Stimulated activated CD8-positive, alpha-beta memory T cell treated with anti-CD3 and anti-CD28 coated beads, Interleukin-12 subunit alpha, Interleukin-12 subunit beta, amount 100 ng/mL, for 4 hours (primary cell): ENCODE measurements around the gene GPC6.

Experiments
- DNase-seq: peaks from one replicate; pipeline ENCODE4 v3.0.0-alpha.2; 2020; ENCODE audit warnings: low read depth

Gene GPC6

GRCh38 chr13:94050686-94051085, 824.1 kb downstream of the GPC6 start:
- DNase-seq, result no peak

- no peak for DNase-seq
Measured at GRCh38 chr13:94053986-94054593, 827.5 kb downstream of the GPC6 start.

GRCh38 chr13:94056362-94056990, 829.9 kb downstream of the GPC6 start:
- DNase-seq, result no peak

- no peak for DNase-seq
Measured at GRCh38 chr13:94057618-94058186, 831.1 kb downstream of the GPC6 start.

- no peak for DNase-seq
Measured at GRCh38 chr13:94058821-94059360, 832.3 kb downstream of the GPC6 start.

- no peak for DNase-seq
Measured at GRCh38 chr13:94061301-94061700, 834.7 kb downstream of the GPC6 start.

GRCh38 chr13:94063096-94063495, 836.5 kb downstream of the GPC6 start:
- no peak for DNase-seq

- DNase-seq, result no peak
Measured at GRCh38 chr13:94063848-94064247, 837.2 kb downstream of the GPC6 start.

GRCh38 chr13:94065741-94066140, 839.1 kb downstream of the GPC6 start:
- no peak for DNase-seq

- no peak for DNase-seq
Measured at GRCh38 chr13:94073007-94073744, 846.6 kb downstream of the GPC6 start.

- no peak for DNase-seq
Measured at GRCh38 chr13:94079876-94080275, 853.3 kb downstream of the GPC6 start.

- no peak for DNase-seq
Measured at GRCh38 chr13:94080527-94080926, 853.9 kb downstream of the GPC6 start.

GRCh38 chr13:94087100-94087499, 860.5 kb downstream of the GPC6 start:
- no peak for DNase-seq

- no peak for DNase-seq
Measured at GRCh38 chr13:94088742-94089141, 862.1 kb downstream of the GPC6 start.

GRCh38 chr13:94090773-94091480, 864.3 kb downstream of the GPC6 start:
- no peak for DNase-seq

- DNase-seq, result no peak
Measured at GRCh38 chr13:94093652-94094315, 867.2 kb downstream of the GPC6 start.

GRCh38 chr13:94109715-94110374, 883.2 kb downstream of the GPC6 start:
- no peak for DNase-seq

GRCh38 chr13:94112227-94112626, 885.6 kb downstream of the GPC6 start:
- no peak for DNase-seq

- no peak for DNase-seq
Measured at GRCh38 chr13:94112731-94113130, 886.1 kb downstream of the GPC6 start.

GRCh38 chr13:94113245-94113644, 886.6 kb downstream of the GPC6 start:
- DNase-seq, result no peak

GRCh38 chr13:94114166-94114565, 887.6 kb downstream of the GPC6 start:
- DNase-seq, result no peak
